HG03108 (cell line): Measurements from ENCODE around the gene CENPT.
"Not testable (repeated sequence)": the region's sequence is repeated elsewhere in the genome, so short reads cannot be mapped to it uniquely, and the experiment has no call there.

Experiments
- ATAC-seq: cut with Tn5 transposase; IDR thresholded peaks from one replicate; pipeline ENCODE4 v1.9.1; 2021; ENCODE audit warnings: moderate library complexity; ENCODE audit not compliant: unreplicated experiment

Gene CENPT

GRCh38 chr16:67874372-67874771, 26.9 kb upstream of the CENPT start:
- no peak for ATAC-seq

GRCh38 chr16:67873435-67874370, 26.2 kb upstream of the CENPT start:
- ATAC-seq, result peak; percentile 1

- ATAC-seq, result peak; percentile 78
These were observed 25.3 kb upstream of the CENPT start, which contains the start of gene EDC4 for GRCh38 chr16:67872631-67873434. EDC4 (plus strand) TSS chr16:67873052; CDS start chr16:67873262, 210 bp downstream.

GRCh38 chr16:67872131-67872630, 24.7 kb upstream of the CENPT start:
- ATAC-seq, result no peak

- no peak for ATAC-seq
These were observed 23.8 kb upstream of the CENPT start for GRCh38 chr16:67871256-67871655.

- no peak for ATAC-seq
These were observed 22.2 kb upstream of the CENPT start for GRCh38 chr16:67869653-67870052.

- no peak for ATAC-seq
These were observed 20.8 kb upstream of the CENPT start for GRCh38 chr16:67868290-67868689.

- no peak for ATAC-seq
These were observed 17.8 kb upstream of the CENPT start for GRCh38 chr16:67865318-67865717.

GRCh38 chr16:67864594-67864993, 17.1 kb upstream of the CENPT start:
- no peak for ATAC-seq

GRCh38 chr16:67864044-67864443, 16.6 kb upstream of the CENPT start:
- not testable (repeated sequence) for ATAC-seq

- ATAC-seq, result no peak
These were observed 15.4 kb upstream of the CENPT start for GRCh38 chr16:67862623-67863583.

GRCh38 chr16:67861877-67862276, 14.4 kb upstream of the CENPT start:
- ATAC-seq, result no peak

- no peak for ATAC-seq
These were observed 13.3 kb upstream of the CENPT start for GRCh38 chr16:67860589-67861398.

- no peak for ATAC-seq
These were observed 11.0 kb upstream of the CENPT start for GRCh38 chr16:67858500-67858899.

GRCh38 chr16:67857547-67858233, 10.2 kb upstream of the CENPT start:
- no peak for ATAC-seq

GRCh38 chr16:67856927-67857546, 9.5 kb upstream of the CENPT start:
- no peak for ATAC-seq

- ATAC-seq, result no peak
These were observed 8.3 kb upstream of the CENPT start for GRCh38 chr16:67855789-67856188.

- ATAC-seq, result no peak
These were observed 6.2 kb upstream of the CENPT start for GRCh38 chr16:67853670-67854069.

- ATAC-seq, result no peak
These were observed 625 bp upstream of the CENPT start for GRCh38 chr16:67848118-67848517.
